Hematopoietic multipotent progenitor cell treated with erythropoietin and hydrocortisone succinate and interleukin-3 and kit ligand, for 17 days (in vitro differentiated cells): ENCODE measurements around the gene FSTL5.

ENCODE experiments used
- DNase-seq: peaks from one replicate; pipeline ENCODE4 v3.0.0-alpha.2; 2015; ENCODE audit warnings: low spot score

The FSTL5 gene

GRCh38 chr4:161336016-161336530, 827.7 kb downstream of the FSTL5 start:
- DNase-seq = no peak
